Parathyroid adenoma (tissue), 2 donors: ENCODE results near the gene SMC6.

Experiments used
- H2AFZ ChIP-seq: fragments of 300-600 bp; sonication (generic); one replicate; pipeline ENCODE4 v1.7.0; 2017; ENCODE audit warnings: antibody characterized with exemption, mild to moderate bottlenecking
- H3K27ac ChIP-seq: fragments of 300-600 bp; sonication (generic); one replicate; pipeline ENCODE4 v1.7.0; 2017
- H3K27me3 ChIP-seq: fragments of 300-600 bp; sonication (generic); one replicate; pipeline ENCODE4 v1.7.0; 2017; ENCODE audit warnings: low read length; ENCODE audit not compliant: control insufficient read depth, insufficient read depth
- H3K36me3 ChIP-seq: fragments of 300-600 bp; sonication (generic); one replicate; pipeline ENCODE4 v1.7.0; 2017; ENCODE audit warnings: low read length; ENCODE audit not compliant: control insufficient read depth, insufficient read depth
- H3K4me1 ChIP-seq: fragments of 300-600 bp; sonication (generic); one replicate; pipeline ENCODE4 v1.7.0; 2017; ENCODE audit warnings: control low read depth
- H3K4me2 ChIP-seq: fragments of 300-600 bp; sonication (generic); one replicate; pipeline ENCODE4 v1.7.0; 2017; ENCODE audit warnings: low read length
- H3K4me3 ChIP-seq: fragments of 300-600 bp; sonication (generic); one replicate; pipeline ENCODE4 v1.7.0; 2017; ENCODE audit warnings: low read depth, low read length
- H3K79me2 ChIP-seq: fragments of 300-600 bp; sonication (generic); one replicate; pipeline ENCODE4 v1.7.0; 2017; ENCODE audit warnings: control low read depth
- H3K9ac ChIP-seq: fragments of 300-600 bp; sonication (generic); one replicate; pipeline ENCODE4 v1.7.0; 2017; ENCODE audit warnings: mild to moderate bottlenecking
- H3K9me3 ChIP-seq: fragments of 300-600 bp; sonication (generic); one replicate; pipeline ENCODE4 v1.7.0; 2017; ENCODE audit warnings: low read length; ENCODE audit not compliant: control insufficient read depth
- CTCF ChIP-seq: fragments of 300-600 bp; sonication (generic); IDR thresholded peaks from one replicate; pipeline ENCODE4 v1.7.0; 2017; ENCODE audit warnings: antibody characterized with exemption, mild to moderate bottlenecking
- donor health status: primary hyperparathyroidism.

Gene SMC6

GRCh38 chr2:17628349-17629261, 125.0 kb downstream of the SMC6 start:
- no peaks in the 10 kb centered on the region for H3K27me3 ChIP-seq
- H3K4me2 ChIP-seq: no peak overlapping the region
- H3K27ac ChIP-seq: no peak overlapping the region
- no peaks in the 10 kb centered on the region for H3K36me3 ChIP-seq
- no peak overlapping the region for H2AFZ ChIP-seq
- H3K4me1 ChIP-seq: no peaks in the 10 kb centered on the region
- no peaks in the 10 kb centered on the region for H3K9me3 ChIP-seq
- TF ChIP-seq CTCF: no peak
- no peak overlapping the region for H3K9ac ChIP-seq
- H3K4me3 ChIP-seq: no peak overlapping the region
- H3K79me2 ChIP-seq: no peaks in the 10 kb centered on the region

- Histone ChIP-seq H2AFZ (no peak overlapping the region), H3K4me2 (no peak overlapping the region), H3K36me3 (no peaks in the 10 kb centered on the region), H3K9ac (no peak overlapping the region), H3K9me3 (no peaks in the 10 kb centered on the region), H3K4me3 (no peak overlapping the region), H3K27ac (no peak overlapping the region), H3K27me3 (no peaks in the 10 kb centered on the region), H3K79me2 (no peaks in the 10 kb centered on the region), H3K4me1 (no peaks in the 10 kb centered on the region)
- no peak for TF ChIP-seq CTCF
These were observed 126.2 kb downstream of the SMC6 start for GRCh38 chr2:17627434-17627833.

- H3K36me3 ChIP-seq: no peaks in the 10 kb centered on the region
- H2AFZ ChIP-seq: no peak overlapping the region
- no peak overlapping the region for H3K9ac ChIP-seq
These were observed 126.6 kb downstream of the SMC6 start for GRCh38 chr2:17626986-17627385.

GRCh38 chr2:17625446-17625845, 128.2 kb downstream of the SMC6 start:
- no peaks in the 10 kb centered on the region for H3K36me3 ChIP-seq
- H3K9ac ChIP-seq: no peak overlapping the region
- H3K4me1 ChIP-seq: no peaks in the 10 kb centered on the region

More at GRCh38 chr2:17626986-17627385, 126.6 kb downstream of the SMC6 start:
- no peak overlapping the region for H3K4me3 ChIP-seq
- TF ChIP-seq CTCF: no peak
- no peaks in the 10 kb centered on the region for H3K9me3 ChIP-seq
- no peak overlapping the region for H3K27ac ChIP-seq
- H3K4me2 ChIP-seq: no peak overlapping the region
- H3K27me3 ChIP-seq: no peaks in the 10 kb centered on the region
- H3K4me1 ChIP-seq: no peaks in the 10 kb centered on the region
- H3K79me2 ChIP-seq: no peaks in the 10 kb centered on the region

More at GRCh38 chr2:17625446-17625845, 128.2 kb downstream of the SMC6 start:
- Histone ChIP-seq H3K27me3 (no peaks in the 10 kb centered on the region), H3K79me2 (no peaks in the 10 kb centered on the region), H3K4me3 (no peak overlapping the region), H2AFZ (no peak overlapping the region), H3K4me2 (no peak overlapping the region), H3K9me3 (no peaks in the 10 kb centered on the region), H3K27ac (no peak overlapping the region)
- no peak for TF ChIP-seq CTCF
